Measurements from ENCODE around the gene CHTOP.
A peak's percentile ranks its signal among the peaks of the same experiment; 100 is the strongest.

DNA sequence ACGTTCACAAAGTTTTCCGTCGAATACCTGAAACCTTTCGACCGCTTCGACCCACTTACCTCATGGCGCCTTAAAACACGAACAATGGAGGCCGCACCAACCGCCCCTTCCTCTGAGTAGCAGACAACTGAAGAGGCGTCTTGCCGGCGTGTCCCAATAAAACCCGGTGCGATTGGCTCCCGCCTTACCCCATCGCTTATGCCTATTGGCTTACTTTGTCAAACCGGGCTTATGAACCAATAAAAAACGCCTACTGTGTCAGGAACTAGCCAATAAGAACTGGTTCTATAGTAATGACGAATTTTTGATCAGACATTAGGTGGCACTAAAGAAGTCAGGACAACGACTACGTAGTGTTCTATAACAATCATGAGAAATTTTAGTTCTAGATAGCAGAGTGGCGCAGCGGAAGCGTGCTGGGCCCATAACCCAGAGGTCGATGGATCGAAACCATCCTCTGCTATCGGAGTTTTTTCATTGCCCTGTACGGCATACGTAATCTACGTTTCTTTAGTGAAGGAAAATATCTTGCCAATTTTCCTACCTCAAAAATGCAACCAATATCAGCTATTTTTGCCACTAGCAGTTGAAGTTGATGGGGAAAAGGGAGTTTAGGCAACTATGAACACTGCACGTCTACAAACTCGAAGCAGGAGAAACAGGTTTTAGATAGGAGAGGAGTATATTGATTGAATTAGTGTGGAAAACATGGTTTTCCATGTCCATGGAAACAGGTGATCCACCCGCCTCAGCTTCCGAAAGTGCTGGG, 37.2 kb downstream of the CHTOP start, which contains the start of gene ILF2:
- TF ChIP-seq, protein P1, sequence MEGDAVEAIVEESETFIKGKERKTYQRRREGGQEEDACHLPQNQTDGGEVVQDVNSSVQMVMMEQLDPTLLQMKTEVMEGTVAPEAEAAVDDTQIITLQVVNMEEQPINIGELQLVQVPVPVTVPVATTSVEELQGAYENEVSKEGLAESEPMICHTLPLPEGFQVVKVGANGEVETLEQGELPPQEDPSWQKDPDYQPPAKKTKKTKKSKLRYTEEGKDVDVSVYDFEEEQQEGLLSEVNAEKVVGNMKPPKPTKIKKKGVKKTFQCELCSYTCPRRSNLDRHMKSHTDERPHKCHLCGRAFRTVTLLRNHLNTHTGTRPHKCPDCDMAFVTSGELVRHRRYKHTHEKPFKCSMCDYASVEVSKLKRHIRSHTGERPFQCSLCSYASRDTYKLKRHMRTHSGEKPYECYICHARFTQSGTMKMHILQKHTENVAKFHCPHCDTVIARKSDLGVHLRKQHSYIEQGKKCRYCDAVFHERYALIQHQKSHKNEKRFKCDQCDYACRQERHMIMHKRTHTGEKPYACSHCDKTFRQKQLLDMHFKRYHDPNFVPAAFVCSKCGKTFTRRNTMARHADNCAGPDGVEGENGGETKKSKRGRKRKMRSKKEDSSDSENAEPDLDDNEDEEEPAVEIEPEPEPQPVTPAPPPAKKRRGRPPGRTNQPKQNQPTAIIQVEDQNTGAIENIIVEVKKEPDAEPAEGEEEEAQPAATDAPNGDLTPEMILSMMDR (conservative IDR thresholded peaks at IDR 0.05; ENCODE audit: low read length) = peak; percentile 69
- no peak for TF ChIP-seq EZH2phosphoT487 (IDR thresholded peaks at IDR 0.05; ENCODE audit: borderline replicate concordance, low read depth, low read length)

Data from OCI-LY7 (cell line).